Measurements from ENCODE around the gene PLA2G2F.

PLA2G2F gene, protein sequence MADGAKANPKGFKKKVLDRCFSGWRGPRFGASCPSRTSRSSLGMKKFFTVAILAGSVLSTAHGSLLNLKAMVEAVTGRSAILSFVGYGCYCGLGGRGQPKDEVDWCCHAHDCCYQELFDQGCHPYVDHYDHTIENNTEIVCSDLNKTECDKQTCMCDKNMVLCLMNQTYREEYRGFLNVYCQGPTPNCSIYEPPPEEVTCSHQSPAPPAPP

DNA sequence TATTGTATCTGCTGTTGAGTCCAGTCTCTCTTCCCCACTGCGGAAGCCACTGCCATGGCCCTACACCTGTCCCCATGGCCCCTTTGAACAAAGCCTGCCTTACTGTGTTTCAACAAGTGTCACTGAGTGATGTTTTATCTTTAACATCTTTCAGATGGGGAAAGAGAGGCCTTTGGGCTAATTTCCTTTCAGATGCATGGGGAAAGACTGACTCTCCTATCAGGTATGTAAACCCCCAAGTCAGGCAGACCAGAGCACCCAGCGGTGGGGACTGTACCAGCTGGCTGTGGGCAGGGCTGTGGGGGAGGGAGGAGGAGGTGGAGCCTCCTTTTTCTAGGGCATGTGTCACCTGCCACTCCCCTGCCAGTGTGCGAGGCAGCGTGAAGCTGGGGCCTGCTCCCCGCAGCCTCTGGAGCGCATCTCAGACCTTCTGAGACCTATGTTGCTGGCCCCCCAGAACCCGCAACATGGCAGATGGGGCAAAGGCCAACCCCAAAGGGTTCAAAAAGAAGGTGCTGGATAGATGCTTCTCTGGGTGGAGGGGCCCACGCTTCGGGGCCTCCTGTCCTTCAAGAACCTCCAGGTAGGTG lies at the start of gene PLA2G2F:
Gene PLA2G2F (plus strand): TSS at position 363 of the 590 bp plus-strand sequence. CDS start 105 bp downstream, at position 468.
- no peak for DNase-seq

DNA sequence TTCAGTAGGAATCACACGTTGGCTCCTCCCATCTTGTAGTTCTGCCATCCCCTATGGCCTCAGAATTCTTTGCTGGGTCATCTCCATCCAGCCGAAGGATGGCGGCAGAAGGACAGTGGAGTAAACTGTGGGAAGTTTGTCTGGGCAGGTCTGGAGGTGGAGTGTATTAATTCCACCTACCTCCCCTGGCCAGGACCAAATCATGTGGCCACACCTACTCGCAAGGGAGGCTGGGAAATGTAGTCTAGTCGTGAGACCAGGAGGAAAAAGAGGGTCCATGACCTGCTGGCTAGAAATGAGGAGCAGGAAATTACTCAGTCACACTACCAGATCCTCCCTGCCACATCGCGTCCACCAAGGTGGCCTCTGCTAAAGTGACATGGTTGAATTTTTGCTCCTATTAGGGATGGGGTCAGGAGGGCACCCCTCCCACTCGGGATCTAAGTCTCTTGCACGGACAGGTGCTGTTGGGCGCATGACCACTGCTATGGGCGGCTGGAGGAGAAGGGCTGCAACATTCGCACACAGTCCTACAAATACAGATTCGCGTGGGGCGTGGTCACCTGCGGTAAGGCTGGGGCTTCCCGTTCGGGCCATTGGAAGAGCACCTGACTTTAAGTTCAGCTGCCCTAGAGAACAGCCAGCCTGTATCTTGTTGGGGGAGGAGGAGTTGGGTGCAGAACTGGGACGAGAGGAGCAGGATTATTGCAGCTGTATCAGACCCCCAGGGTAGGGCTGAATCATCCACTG lies 49.6 kb upstream of the PLA2G2F start:
- no peak for DNase-seq

DNA sequence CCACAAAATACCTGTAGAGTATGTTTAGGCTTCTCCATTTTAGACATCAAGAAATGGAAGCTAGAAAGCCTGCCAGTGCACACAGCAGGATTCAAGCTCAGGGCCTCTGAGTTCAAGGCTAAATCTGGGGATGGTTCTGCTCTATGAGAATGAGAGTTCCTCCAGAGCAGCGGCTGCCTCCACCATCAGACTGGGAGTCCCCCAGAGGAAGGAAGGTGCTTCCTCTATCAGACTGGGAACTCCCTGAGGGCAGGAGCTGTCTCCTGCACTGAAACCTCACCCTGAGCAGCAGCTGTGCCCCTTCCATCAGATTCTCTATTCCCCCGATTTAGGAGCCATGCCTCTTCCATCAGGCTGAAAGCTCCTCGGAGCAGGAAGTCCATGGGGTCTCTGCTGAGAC lies 49.0 kb upstream of the PLA2G2F start:
- no peak for DNase-seq

DNA sequence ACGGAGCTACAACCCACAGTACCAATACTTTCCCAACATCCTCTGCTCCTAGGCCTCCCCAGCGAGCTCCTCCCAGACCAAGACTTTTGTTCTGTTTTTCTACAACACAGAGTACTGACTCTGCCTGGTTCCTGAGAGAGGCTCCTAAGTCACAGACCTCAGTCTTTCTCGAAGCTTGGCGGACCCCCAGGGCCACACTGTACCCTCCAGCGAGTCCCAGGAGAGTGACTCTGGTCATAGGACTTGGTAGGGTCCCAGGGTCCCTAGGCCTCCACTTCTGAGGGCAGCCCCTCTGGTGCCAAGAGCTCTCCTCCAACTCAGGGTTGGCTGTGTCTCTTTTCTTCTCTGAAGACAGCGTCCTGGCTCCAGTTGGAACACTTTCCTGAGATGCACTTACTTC lies 48.5 kb upstream of the PLA2G2F start:
- no peak for DNase-seq

DNA sequence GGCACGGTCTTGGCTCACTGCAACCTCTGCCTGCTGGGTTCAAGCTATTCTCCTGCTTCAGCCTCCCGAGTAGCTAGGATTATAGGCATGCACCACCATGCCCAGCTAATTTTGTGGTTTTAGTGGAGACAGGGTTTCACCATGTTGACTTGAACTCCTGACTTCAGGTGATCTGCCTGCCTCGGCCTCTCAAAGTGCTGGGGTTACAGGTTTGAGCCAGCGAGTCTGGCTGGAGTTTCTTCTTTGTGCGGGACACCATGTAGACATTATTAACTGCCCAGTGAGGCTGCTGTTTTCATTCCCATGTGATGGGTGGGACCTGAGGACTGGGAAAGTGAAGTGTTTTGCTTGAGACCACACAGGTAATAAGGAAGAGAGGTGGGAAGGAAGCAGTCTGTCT lies 45.8 kb upstream of the PLA2G2F start:
- DNase-seq, result no peak

DNA sequence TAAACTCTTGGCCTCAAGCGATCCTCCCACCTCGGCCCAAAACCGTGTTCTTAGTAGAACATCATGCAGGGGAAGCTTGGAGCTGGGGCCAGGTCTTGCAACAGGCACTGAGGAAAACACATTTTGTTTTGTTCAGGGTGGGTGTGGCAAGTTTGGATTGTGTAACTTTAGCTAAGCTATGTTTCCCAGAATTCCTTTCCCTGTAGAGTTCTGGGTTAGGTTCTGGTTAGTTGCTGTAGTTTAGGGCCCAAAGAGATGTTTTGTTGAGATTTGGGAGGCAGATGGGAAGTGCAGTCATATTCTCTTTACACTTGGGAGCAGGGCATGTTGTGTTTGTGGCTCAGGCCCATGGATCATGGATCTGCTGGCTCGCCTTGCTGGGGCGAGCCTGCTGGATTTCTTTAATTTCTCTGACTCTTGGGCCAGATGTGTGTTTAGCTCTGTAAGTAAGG lies 45.2 kb upstream of the PLA2G2F start:
- no peak for DNase-seq

DNA sequence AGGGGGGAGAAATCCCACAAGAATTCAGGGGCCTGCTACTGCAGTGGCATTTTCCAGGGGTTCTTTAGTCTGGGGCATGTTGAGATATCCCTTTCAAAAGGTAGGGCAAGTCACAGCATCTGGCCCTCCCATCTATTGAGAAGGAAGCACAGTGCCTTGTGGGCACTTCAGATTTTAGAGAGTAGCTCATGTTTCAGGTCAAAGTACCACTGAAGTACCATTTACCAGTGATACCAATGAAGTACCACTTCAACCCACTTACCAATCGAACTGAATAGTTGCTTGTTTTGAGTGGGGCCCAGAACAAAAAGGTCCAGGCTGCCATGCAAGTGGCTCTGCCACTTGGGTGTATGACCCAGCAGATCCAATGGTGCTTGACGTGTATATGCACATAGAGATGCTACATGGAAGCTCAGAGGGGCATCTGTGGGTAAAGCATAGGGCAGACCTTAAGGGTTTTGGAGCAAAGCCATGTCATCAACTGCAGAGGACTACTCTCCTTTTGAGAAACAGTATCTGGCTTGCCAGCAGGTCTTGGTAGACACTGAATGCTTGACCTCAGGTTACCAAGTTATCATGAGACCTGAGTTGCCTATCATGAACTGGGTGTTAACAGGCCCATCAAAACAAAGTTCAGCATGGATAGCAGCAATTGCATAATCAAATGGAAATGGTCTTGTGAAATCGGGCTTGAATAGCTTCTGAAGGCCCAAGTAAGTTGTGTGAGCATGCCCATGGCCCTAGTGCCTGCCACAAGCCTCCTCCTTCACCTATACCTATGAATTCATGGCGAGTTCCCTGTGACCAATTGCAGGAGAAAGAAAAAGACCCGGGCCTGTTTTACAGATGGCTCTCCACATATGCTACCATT lies 43.3 kb upstream of the PLA2G2F start:
- DNase-seq, result no peak

DNA sequence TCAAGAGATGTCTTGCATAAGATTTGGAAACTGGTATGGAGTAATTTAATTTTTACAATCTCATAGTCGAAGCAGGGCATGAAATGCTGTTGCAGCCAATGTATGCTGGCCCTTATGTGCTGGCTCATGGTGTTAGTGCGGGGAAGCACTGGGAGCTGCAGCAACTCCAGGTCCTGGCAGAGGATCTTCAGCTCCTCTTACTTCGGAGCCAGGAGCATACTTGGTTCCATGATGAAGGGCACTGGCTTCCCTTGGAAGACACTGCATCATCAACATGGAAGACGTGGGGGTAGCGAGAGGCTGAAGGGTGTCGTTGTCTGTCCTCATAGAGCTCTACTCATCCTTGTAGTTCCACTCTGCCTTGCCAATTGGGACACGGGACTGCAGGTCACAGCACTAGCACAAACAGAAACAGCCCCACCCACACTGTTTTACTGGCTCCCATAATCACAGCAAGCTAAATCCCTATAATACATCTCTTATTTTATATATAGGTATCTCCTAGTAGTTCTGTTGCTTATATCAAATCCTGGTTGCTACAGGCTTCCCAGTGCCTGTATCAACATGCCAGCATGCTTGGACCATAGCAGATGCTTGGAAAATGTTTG lies 42.2 kb upstream of the PLA2G2F start:
- no peak for DNase-seq

DNA sequence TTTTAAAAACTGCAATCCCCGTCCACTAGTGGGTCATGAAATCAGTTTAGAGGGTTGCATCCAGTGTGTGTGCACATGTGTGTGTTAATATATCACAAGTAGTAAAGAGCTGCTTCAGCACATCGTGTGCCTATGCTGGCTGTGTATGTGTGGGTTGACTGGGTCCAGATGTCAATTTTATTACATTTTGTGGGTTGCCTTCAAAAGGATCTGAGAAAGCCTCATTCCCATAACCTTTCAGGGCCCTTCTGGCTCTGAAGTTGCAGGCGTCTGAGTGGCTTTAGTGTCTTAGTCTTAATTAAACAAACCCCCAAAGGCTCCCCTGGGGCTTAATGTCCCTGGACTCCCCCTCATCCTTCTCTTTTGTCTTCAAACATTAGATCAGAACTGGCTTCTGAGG lies 39.6 kb upstream of the PLA2G2F start:
- no peak for DNase-seq

DNA sequence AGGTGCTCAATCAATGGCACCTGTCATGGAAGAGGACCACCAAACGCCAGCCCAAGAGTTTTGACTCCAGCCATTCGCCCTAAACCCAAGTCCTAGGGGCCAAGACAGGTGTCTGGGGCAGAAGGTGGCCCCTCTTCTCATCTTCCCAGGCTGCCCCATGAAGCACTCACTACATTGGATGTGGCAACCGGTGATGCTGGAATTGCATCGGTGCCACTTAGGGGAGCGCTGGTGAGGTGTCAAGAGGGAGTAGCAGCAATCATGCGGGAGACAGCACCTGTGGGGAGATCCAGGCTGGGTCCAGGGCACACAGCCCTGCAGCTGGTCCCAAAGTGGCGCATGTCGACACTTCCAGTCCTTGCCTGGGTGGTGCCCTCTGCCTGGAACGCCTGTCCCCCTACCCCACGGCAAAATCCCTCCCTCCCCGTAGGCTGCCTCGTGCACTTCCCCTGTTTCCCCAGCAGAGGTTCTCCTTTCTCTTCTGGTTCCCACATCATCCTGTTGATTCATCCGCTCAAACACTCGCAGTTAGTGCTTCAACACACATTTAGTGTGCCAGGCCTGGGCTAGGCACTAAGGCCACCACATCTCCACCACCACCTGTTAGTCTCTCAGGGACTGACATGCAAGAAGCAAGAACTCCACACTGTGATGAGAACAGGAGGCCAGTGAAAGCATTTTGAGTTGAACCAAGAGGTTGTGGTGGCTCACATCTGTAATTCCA lies 38.3 kb upstream of the PLA2G2F start:
- DNase-seq, result no peak

DNA sequence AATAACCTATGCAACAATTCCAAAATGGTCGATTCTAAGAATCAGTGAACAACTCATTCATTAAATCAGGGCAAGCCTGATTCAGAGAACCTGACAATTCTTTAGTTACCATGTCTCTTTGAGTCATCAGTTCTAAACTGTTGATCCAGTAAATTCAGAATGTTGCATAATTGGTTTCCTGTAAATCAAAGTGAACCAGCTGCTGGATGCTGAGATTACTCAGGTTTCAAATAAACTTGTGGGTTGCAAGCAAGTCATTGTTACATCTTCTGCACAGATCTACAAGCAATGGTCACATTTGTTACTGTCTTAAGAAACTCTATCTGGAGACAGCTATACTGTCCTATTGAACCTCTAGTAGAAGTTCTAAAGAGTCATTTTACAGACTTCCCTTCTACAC lies 36.2 kb upstream of the PLA2G2F start:
- no peak for DNase-seq

DNA sequence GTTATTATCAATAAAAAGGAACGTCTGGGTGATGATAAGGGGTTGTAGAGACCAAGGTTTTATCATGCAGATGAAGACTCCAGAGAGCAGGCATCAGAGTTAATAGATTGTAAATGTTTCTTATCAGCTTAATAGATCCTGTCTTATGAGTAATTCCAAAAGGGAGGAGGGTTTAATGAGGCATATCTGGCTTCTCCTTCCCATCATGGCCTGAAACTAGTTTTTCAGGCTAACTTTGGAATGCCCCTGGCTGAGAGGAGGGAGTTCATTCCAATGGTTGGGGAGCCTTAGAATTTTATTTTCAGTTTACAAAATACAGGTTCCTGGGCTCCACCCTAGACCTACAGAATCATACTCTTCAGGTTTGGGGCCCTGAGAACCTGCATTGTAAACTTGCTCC lies 33.3 kb upstream of the PLA2G2F start:
- DNase-seq, result no peak

DNA sequence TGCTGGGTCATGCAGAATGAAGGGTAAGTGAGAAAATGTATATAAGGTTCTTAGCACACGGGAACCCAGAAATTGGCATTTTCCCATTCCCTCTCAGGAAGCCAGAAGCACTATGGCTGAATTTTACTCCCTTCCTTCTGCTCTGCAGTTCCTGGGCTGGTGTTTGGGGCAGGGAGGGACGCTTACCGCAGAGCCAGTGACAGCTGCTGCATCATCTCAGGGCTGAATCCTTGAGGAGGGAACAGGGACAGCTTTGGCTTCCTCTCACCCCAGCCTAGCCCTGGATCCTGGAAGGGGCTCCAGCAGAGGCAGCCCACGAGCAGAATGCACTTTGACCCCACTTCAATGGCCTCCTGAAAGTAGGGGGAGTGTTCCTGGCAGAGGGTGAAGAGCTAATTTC lies 31.8 kb upstream of the PLA2G2F start:
- DNase-seq, result no peak

DNA sequence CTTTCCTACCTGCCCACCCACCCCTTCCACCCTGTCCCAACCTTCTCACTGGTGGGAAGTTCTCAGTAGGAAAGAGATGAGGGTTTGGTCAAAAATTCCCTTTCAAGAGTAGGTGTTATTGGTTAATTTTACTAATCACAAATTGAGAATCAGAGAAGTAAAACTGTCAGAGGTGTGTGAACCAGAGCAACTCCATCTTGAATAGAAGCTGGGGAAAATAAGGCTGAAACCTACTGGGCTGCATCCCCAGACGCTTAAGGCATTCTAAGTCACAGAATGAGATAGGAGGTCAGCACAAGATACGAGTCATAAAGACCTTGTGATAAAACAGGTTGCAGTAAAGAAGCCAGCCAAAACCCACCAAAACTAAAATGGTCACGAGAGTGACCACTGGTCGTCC lies 31.3 kb upstream of the PLA2G2F start:
- DNase-seq, result no peak

DNA sequence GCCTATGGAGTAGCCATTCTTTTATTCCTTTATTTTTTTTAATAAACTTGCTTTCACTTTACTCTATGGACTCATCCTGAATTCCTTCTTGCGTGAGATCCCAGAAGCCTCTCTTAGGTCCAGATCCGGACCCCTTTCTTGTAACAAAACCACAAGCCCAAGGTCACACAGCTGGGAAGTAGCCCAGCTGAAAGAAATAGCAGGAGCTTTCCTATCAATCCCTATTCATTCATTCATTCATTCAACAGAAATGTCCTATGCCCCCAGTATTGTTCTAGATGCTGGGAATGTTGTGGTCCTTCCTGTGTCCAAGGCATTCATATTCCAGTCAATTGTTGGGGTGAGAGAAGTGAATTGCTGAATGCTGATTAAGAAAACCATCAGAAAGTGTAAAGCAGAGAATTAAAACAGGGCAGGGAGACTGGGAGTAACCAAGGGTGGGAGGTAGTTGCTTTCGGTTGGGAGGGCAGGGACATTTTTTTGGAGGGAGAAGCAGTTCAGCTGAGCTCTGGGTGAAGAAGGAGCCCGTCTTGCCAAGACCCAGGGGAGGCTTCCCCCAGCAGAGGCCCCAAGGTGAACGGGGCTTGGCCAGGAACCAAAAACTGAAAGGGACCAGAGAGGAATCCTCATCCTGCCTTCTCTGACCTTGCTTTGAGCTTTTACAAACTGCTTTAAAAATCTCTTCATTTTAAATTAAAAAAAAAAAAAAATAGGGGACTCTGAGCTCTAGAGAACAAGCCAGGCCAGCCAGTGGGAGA lies 30.6 kb upstream of the PLA2G2F start:
- DNase-seq, result no peak

DNA sequence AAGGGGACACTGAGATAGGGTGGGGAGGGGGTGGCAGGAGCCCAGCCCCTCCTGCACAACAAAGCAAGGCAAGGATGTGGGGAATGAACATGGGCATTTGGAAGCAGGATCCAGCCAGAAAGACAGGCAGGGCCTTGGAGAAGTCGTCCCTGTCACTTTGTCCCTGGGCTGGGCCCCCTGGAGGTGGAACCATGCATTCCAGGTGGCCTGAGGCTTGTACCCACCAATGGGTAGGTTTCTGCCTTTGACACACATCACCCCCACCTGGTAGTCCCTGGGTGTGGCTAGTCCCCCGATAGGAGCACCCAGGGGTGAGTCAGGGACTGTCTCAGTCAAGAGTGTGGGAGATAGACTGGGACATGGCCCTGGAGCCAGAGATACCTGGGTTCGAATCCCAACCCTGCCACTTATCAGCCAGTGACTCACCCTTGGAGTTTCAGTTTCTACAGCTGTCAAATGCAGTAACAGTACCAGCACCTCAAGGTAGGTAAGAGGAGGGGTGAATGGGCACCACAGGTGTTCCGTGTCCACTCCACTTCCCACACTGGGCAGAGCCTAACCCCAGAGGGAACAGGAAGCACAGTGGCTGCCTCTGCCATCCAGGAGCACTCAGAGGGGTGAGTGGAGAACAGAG lies 29.8 kb upstream of the PLA2G2F start:
- no peak for DNase-seq

DNA sequence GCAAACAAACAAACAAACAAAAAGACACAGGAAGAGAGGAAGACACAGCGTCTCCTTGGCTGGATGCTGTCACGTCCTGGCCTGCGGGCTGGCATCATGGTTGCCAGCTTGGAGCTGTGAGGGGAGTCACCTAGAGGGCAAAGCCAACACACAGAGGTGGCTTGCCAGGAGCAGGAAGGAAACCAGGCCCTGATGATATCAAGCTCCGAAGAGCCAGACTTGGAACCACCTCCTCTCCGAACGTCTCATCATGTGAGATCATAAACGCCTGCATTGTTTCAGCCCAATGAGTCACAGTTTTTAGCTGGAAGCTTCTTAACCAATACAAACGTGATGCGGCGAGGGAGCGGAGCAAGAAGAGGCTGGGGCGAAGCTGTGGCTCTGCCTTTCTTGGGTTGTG lies 28.4 kb upstream of the PLA2G2F start:
- no peak for DNase-seq

DNA sequence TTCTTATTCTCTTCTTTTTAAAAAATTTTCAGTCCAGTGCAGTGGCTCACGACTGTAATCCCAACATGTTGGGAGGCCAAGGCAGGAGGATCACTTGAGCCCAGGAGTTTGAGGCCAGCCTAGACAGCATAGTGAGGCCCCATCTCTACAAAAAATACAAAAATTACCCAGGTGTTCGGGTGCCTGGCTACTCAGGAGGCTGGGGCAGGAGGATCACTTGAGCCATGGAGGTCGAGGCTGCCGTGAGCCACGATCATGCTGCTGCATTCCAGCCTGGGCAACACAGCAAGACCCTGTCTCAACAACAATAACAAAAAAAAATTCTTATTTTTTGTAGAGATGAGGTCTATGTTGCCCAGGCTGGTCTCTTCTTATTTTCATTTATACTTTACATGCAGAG lies 27.7 kb upstream of the PLA2G2F start:
- no peak for DNase-seq

DNA sequence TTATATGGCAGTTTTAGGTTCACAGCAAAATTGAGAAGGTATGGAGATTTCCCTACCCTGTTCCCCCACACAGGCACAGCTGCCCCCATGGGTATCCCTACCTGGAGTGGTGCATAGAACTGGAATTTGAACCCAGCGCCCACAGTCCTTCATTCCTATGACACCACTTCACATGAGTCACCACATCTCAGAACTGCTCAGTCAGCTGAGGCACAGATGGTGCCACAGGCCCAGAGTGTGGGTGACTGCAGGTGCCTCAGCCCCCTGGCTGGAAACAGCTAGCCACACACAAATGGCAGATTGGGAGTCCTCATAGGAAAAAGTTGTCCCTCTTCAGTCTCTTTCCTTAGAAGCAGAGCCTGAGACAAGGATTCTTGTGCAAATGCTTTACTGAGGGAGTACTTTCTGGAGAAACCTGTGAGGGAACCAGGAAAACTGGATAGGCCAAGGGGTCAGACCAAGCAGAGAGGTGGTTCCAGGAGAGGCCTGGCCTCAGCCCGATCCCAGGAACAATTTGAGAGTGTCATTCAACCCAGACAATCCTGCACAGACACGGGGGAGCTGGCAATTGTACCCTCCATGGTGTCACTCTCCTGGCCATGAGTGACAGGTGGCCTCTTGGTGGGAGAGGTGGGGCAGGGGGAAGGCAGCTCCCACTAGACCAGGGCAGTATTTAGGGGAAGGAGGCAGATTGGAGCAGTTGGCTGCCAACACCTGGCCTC lies 26.7 kb upstream of the PLA2G2F start:
- DNase-seq, result no peak

DNA sequence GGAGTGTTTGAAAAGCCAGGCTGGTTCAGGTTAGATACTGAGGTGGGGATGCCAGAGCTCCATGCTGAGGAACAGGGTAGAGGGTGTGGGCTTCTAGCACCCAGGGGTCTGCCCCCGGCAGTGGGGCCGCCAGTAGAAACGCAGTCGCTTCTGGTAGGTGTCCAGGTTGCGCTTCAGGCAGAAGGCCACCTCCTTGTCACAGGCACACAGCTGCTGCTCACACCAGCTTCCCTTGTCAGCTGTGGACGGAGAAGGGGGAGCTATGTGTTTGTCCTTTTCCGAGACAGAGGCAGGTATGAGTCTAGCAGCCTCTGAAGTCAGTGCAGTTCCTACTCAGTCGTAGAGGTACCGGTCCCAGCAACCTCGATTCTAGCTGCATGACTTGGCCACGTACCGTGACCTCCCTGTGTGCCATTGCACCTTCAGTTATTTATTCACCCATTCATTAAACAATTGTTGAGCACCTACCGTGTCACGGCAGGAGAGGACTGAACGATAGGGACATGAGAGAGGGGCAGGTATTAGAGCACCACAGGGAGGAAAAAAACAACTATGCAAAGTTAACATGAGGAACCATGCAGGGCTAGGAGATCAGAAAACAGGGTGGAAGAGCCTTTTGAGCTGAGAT lies 25.0 kb upstream of the PLA2G2F start:
- no peak for DNase-seq

Measured in bone marrow (tissue), 2 donors.